GM19324 (cell line): ENCODE measurements around the gene C19orf44.

Experiments used
- ATAC-seq: cut with Tn5 transposase; IDR thresholded peaks from one replicate; pipeline ENCODE4 v1.9.1; 2021; ENCODE audit warnings: mild to moderate bottlenecking, moderate library complexity; ENCODE audit not compliant: unreplicated experiment, low FRiP score

C19orf44 gene

GRCh38 chr19:16566161-16566560, 70.0 kb downstream of the C19orf44 start:
- ATAC-seq: no peak

GRCh38 chr19:16566702-16567101, 70.5 kb downstream of the C19orf44 start:
- no peak for ATAC-seq

- no peak for ATAC-seq
Measured at GRCh38 chr19:16569609-16570320, 73.6 kb downstream of the C19orf44 start.
